Measurements from ENCODE around the gene INO80B.

- TF ChIP-seq CTCF (IDR thresholded peaks at IDR 0.05), result no peak
- TF ChIP-seq POLR2A (IDR thresholded peaks at IDR 0.05), result no peak
These were observed 6.1 kb upstream of the INO80B start for GRCh38 chr2:74448771-74449170.
